Adrenal gland (tissue), 5 donors: ENCODE data around the gene NXPE2.

ENCODE experiments used
- CTCF ChIP-seq, 6 experiments: fragments of 450-650 bp in 4 of 6; fragments of 200-600 bp in 2 of 6; sonication (generic) in 1 of 6; IDR thresholded peaks; 1 replicate in 5 of 6; 2 replicates in 1 of 6; pipeline versions ENCODE4 v1.5.1 to v1.8.0; 2016 to 2021; ENCODE audit warnings: antibody characterized with exemption in 6 of 6, mild to moderate bottlenecking in 2 of 6, moderate library complexity in 1 of 6
- POLR2A ChIP-seq, 2 donors: fragments of 450-650 bp; IDR thresholded peaks; one replicate each; pipeline ENCODE4 v1.6.1; 2017; ENCODE audit warnings: antibody characterized with exemption in 2 of 2, mild to moderate bottlenecking in 2 of 2, moderate library complexity in 1 of 2
- donor health status: DM: no; HTN: no; CAD: no.

GRCh38 chr11:114664641-114665040 is 13.7 kb upstream of the NXPE2 start:
- TF ChIP-seq CTCF (IDR thresholded peaks at IDR 0.05) (no peak), POLR2A (IDR thresholded peaks at IDR 0.05) (no peak)
